HUES48 (cell line): ENCODE data around the gene DHX8.
"Not testable (repeated sequence)": the region's sequence is repeated elsewhere in the genome, so short reads cannot be mapped to it uniquely, and the experiment has no call there.

Experiments
- H3K27ac ChIP-seq: one replicate; pipeline ENCODE4 v1.7.0; 2013; ENCODE audit warnings: low read depth, low read length, inconsistent platforms
- H3K27me3 ChIP-seq: 2 replicates; pipeline ENCODE4 v1.6.1; 2013; ENCODE audit warnings: mild to moderate bottlenecking, low read length; ENCODE audit not compliant: control insufficient read depth, insufficient read depth
- H3K36me3 ChIP-seq: 2 replicates; pipeline ENCODE4 v1.6.1; 2013; ENCODE audit warnings: low read length; ENCODE audit not compliant: control insufficient read depth, insufficient read depth
- H3K4me1 ChIP-seq: 2 replicates; pipeline ENCODE4 v1.6.1; 2013; ENCODE audit warnings: mild to moderate bottlenecking, low read length; ENCODE audit not compliant: control insufficient read depth, insufficient read depth
- H3K4me3 ChIP-seq: 2 replicates; pipeline ENCODE4 v1.5.1; 2013; ENCODE audit warnings: mild to moderate bottlenecking, low read depth, low read length
- H3K9ac ChIP-seq: 2 replicates; pipeline ENCODE4 v1.6.1; 2013; ENCODE audit warnings: mild to moderate bottlenecking, low read depth, low read length, moderate library complexity
- H3K9me3 ChIP-seq: 2 replicates; pipeline ENCODE4 v1.6.1; 2013; ENCODE audit warnings: low read length; ENCODE audit not compliant: control insufficient read depth, insufficient read depth

Gene DHX8

GRCh38 chr17:43479948-43480347 lies 3.8 kb upstream of the DHX8 start:
- Histone ChIP-seq H3K36me3 (no peaks in the 10 kb centered on the region), H3K9me3 (no peaks in the 10 kb centered on the region), H3K4me1 (peaks cover 5% of the 10 kb centered on the region; the same call in 1 of the 2 replicates), H3K27ac (no peak overlapping the region), H3K4me3 (no peak overlapping the region), H3K27me3 (no peaks in the 10 kb centered on the region), H3K9ac (no peak overlapping the region)

DNA sequence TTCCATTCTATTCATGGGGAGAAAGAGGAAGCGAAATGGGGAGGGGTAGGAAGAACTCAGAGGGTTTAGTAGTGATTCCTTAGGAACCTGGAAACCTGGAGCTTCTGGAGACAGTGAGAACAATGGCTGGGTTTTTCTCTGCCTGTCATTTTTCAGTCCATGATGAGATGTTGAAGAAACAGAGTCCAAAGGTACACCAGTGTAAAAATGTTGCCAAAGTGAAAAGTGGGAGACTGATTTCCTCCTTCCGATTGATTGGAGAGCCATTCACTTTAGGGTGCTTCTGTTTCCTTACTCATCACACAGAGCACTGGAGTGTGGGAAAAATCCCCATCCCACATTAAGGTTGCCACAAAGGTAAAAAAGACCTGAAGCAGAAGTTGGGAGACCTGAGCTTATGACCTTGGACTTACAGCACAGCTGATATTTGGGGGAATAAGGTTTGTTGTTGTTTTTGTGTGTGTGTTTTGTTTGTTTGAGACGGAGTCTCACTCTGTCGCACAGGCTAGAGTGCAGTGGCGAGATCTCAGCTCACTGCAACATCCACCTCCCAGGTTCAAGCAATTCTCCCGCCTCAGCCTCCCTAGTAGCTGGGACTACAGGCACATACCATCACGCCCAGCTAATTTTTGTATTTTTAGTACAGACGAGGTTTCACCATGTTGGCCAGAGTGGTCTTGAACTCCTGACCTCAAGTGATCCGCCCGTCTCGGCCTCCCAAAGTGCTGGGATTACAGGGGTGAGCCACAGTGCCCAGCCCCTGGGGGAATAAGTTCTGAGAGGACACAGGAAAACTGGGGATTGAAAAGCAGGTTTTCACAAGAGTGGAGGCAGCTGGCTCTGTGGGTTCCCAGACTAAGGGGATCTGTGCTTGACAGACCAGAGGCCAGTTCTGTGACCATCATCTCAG lies 1.4 kb upstream of the DHX8 start:
- Histone ChIP-seq H3K27ac (no peak overlapping the region), H3K27me3 (no peaks in the 10 kb centered on the region), H3K36me3 (no peaks in the 10 kb centered on the region), H3K9ac (no peak overlapping the region), H3K4me1 (peaks cover 9% of the 10 kb centered on the region; the same call in 1 of the 2 replicates), H3K4me3 (no peak overlapping the region), H3K9me3 (no peaks in the 10 kb centered on the region)

GRCh38 chr17:43490621-43491020 lies 6.8 kb downstream of the DHX8 start:
- peaks cover 56% of the 10 kb centered on the region for H3K36me3 ChIP-seq
- no peak overlapping the region for H3K27ac ChIP-seq
- no peaks in the 10 kb centered on the region for H3K9me3 ChIP-seq
- H3K27me3 ChIP-seq: no peaks in the 10 kb centered on the region
- H3K4me3 ChIP-seq: no peak overlapping the region
- H3K9ac ChIP-seq: no peak overlapping the region
- no peaks in the 10 kb centered on the region for H3K4me1 ChIP-seq

- H3K36me3 ChIP-seq: peaks cover 81% of the 10 kb centered on the region
Observed at GRCh38 chr17:43509440-43509839, 25.7 kb downstream of the DHX8 start.

DNA sequence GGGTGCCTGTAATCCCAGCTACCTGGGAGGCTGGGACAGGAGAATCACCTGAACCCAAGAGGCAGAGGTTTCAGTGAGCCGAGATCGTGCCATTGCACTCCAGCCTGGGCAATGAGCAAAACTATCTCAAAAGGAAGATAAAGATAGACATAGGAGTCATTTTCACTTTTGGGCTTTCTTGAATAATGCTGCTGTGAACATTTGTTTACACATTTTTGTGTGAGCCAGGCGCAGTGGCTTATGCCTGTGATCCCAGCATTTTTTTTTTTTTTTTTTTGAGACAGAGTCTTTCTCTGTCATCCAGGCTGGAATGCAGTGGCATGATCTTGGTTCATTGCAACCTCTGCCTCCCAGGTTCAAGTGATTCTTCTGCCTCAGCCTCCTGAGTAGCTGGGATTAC lies 27.4 kb downstream of the DHX8 start:
- H3K4me1 ChIP-seq, H3K27me3 ChIP-seq, H3K9ac ChIP-seq, H3K9me3 ChIP-seq, H3K4me3 ChIP-seq, H3K27ac ChIP-seq: not testable (repeated sequence)
- H3K36me3 ChIP-seq: peaks cover 80% of the 10 kb centered on the region

More at GRCh38 chr17:43509440-43509839, 25.7 kb downstream of the DHX8 start:
- H3K27ac ChIP-seq, H3K27me3 ChIP-seq, H3K9ac ChIP-seq, H3K9me3 ChIP-seq, H3K4me1 ChIP-seq, H3K4me3 ChIP-seq: not testable (repeated sequence)

DNA sequence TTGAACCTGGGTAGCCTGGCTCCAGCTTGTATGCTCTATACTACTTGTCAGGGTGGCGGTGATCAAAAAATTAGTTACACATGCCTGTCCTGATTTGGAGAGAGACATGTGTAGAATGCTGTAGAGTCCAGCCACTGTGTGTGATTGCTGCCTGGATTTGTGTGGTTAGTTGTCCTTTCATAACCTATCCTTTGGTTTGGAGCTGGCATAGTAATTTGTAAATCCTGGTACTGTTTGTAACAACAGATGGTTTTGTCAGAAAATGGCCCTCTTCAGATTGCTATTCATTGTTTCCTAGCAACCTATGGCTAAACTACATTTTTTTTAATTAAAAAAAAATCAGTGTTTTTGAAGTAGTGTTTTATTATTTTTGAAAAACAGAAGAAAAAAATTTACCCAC lies 31.9 kb downstream of the DHX8 start:
- Histone ChIP-seq H3K9ac (no peak overlapping the region), H3K36me3 (peaks cover 83% of the 10 kb centered on the region), H3K4me1 (no peaks in the 10 kb centered on the region), H3K27me3 (no peaks in the 10 kb centered on the region), H3K27ac (no peak overlapping the region), H3K4me3 (no peak overlapping the region), H3K9me3 (no peaks in the 10 kb centered on the region)

- Histone ChIP-seq H3K9ac (no peak overlapping the region), H3K36me3 (peaks cover 90% of the 10 kb centered on the region), H3K27ac (no peak overlapping the region), H3K4me1 (no peaks in the 10 kb centered on the region), H3K4me3 (no peak overlapping the region), H3K27me3 (no peaks in the 10 kb centered on the region), H3K9me3 (no peaks in the 10 kb centered on the region)
Observed at GRCh38 chr17:43517161-43517560, 33.4 kb downstream of the DHX8 start.

- H3K4me1 ChIP-seq: no peaks in the 10 kb centered on the region
- H3K4me3 ChIP-seq: no peak overlapping the region
- no peak overlapping the region for H3K9ac ChIP-seq
- peaks cover 86% of the 10 kb centered on the region for H3K36me3 ChIP-seq
- no peaks in the 10 kb centered on the region for H3K27me3 ChIP-seq
- no peak overlapping the region for H3K27ac ChIP-seq
- no peaks in the 10 kb centered on the region for H3K9me3 ChIP-seq
Observed at GRCh38 chr17:43517615-43518386, 34.0 kb downstream of the DHX8 start.

DNA sequence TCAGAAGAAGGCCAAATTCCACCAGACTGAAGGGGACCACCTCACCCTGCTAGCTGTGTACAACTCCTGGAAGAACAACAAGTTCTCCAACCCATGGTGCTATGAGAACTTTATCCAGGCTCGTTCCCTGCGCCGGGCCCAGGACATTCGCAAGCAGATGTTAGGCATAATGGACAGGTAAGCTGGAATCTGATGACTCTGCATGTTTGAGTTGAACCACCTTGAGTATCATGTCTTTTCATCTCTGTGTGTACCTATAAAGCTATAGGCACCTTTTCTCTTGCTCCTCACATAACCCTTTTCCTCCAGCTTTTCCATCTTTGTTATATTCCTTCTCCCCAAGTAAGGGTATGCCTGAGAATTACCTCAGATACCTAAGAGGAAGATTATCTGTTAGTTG lies 37.6 kb downstream of the DHX8 start:
- no peak overlapping the region for H3K4me3 ChIP-seq
- H3K27me3 ChIP-seq: no peaks in the 10 kb centered on the region
- H3K36me3 ChIP-seq: peaks cover 85% of the 10 kb centered on the region
- H3K9me3 ChIP-seq: no peaks in the 10 kb centered on the region
- no peak overlapping the region for H3K27ac ChIP-seq
- peaks cover 14% of the 10 kb centered on the region for H3K4me1 ChIP-seq
- H3K9ac ChIP-seq: no peak overlapping the region

DNA sequence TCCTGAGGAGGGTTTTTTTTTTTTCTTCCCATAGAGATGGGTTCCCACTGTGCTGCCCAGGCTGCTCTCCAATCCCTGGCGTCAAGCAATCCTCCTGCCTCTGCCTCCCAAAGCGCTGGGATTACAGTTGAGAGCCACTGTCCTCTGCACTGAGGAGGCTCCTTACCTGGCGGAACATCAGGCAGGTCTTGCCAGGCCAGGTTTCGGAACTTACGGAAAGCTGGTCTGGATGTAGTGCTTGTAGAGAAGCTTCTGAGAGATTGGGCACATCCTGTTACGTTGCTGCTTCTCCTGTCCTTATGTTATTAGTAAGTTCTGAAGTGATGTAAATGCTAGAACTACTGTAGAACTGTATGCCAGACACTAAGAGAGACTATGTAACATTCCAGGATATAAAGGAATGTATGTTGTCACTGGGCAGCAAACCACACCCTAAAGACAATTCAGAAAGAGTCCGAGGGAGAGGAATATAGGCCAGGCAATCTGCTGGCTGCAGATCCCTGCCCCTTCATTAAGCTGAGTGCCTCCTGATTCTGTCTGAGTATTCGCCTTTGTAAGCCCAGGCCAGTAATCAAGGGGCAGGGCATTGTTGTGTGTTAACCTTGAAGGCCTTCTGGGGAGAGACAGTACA lies 41.3 kb downstream of the DHX8 start:
- H3K9ac ChIP-seq: no peak overlapping the region
- no peaks in the 10 kb centered on the region for H3K27me3 ChIP-seq
- H3K4me3 ChIP-seq: no peak overlapping the region
- H3K9me3 ChIP-seq: no peaks in the 10 kb centered on the region
- no peak overlapping the region for H3K27ac ChIP-seq
- H3K36me3 ChIP-seq: peaks cover 85% of the 10 kb centered on the region
- peaks cover 24% of the 10 kb centered on the region for H3K4me1 ChIP-seq
